H1 (cell line): ENCODE data around the gene UTP25. TPM values are rescaled to one million over a fixed set of nuclear protein-coding genes. Genes with fewer than 3 reads are reported as not detected.

ENCODE experiments used
- CTCF ChIA-PET: fragments of 300-600 bp; sonication (Branson Sonifier 250); formaldehyde crosslinking; loops from one replicate; lab custom pipeline; 2021; ENCODE audit not compliant: partially characterized antibody; lab: Charles Lee
- POLR2A ChIA-PET: fragments of 300-600 bp; sonication (Branson Sonifier 250); formaldehyde crosslinking; loops from one replicate; lab custom pipeline; 2021; ENCODE audit warnings: inconsistent platforms; ENCODE audit not compliant: partially characterized antibody; lab: Charles Lee
- DNase-seq, 2 experiments: peaks; one replicate each; pipeline versions ENCODE4 v3.0.0 to v3.0.0-alpha.2; 2010 to 2022; ENCODE audit warnings: low spot score in 2 of 2, low read depth in 1 of 2, mixed read lengths in 1 of 2
- FAIRE-seq: peaks from 2 replicates; lab custom pipeline; 2011; peaks lifted over from hg19 to GRCh38; lab: Jason Lieb, UNC
- H2AFZ ChIP-seq: 2 replicates; pipeline ENCODE4 v1.8.1; 2012; ENCODE audit warnings: low read length, inconsistent platforms
- H2AK5ac ChIP-seq: 2 replicates; pipeline ENCODE4 v1.6.1; 2013; ENCODE audit warnings: low read depth, low read length
- H2BK120ac ChIP-seq: replicated peaks from 2 replicates; pipeline ENCODE3; 2013; ENCODE audit warnings: low read depth, low read length, inconsistent platforms
- H2BK12ac ChIP-seq: 2 replicates; pipeline ENCODE4 v1.6.1; 2013; ENCODE audit warnings: low read depth, low read length
- H2BK15ac ChIP-seq: 2 replicates; pipeline ENCODE4 v1.6.1; 2013; ENCODE audit warnings: low read length
- H2BK20ac ChIP-seq: 2 replicates; pipeline ENCODE4 v1.6.1; 2013; ENCODE audit warnings: low read length
- H2BK5ac ChIP-seq: 2 replicates; pipeline ENCODE4 v1.6.1; 2013; ENCODE audit warnings: low read depth, low read length
- H3K14ac ChIP-seq: 2 replicates; pipeline ENCODE4 v1.6.1; 2013; ENCODE audit warnings: inconsistent platforms; ENCODE audit not compliant: insufficient read length
- H3K18ac ChIP-seq: 2 replicates; pipeline ENCODE4 v1.6.1; 2013; ENCODE audit warnings: low read length; ENCODE audit errors: extremely low read depth
- H3K23ac ChIP-seq: 2 replicates; pipeline ENCODE4 v1.6.1; 2013; ENCODE audit warnings: inconsistent platforms; ENCODE audit not compliant: insufficient read length
- H3K23me2 ChIP-seq: 2 replicates; pipeline ENCODE4 v1.6.1; 2013; ENCODE audit warnings: low read depth, low read length
- H3K27ac ChIP-seq: 2 replicates; pipeline ENCODE4 v1.6.1; 2011; ENCODE audit warnings: low read depth, low read length, inconsistent platforms
- H3K27me3 ChIP-seq, 4 experiments: replicated peaks in 1 of 4; 1 replicate in 1 of 4; 2 replicates in 3 of 4; pipeline versions ENCODE4 v1.6.1 to v1.8.1; 2011 to 2013; ENCODE audit warnings: low read length in 3 of 4, mild to moderate bottlenecking in 3 of 4, inconsistent platforms in 2 of 4, mixed read lengths in 2 of 4, moderate library complexity in 1 of 4; ENCODE audit not compliant: control insufficient read depth in 3 of 4, insufficient read depth in 3 of 4; ENCODE audit errors: extremely low read depth in 1 of 4
- H3K36me3 ChIP-seq, 4 experiments: 2 replicates each; pipeline versions ENCODE4 v1.6.1 to v1.8.1; 2011 to 2013; ENCODE audit warnings: mild to moderate bottlenecking in 4 of 4, low read length in 3 of 4, moderate library complexity in 2 of 4, control low read depth in 1 of 4, inconsistent platforms in 1 of 4; ENCODE audit not compliant: insufficient read depth in 4 of 4, control insufficient read depth in 2 of 4
- H3K4ac ChIP-seq: replicated peaks from 2 replicates; pipeline ENCODE3; 2013; ENCODE audit warnings: low read length, low read depth, mixed read lengths, inconsistent platforms; ENCODE audit not compliant: insufficient read length
- H3K4me1 ChIP-seq, 4 experiments: replicated peaks in 1 of 4; 1 replicate in 1 of 4; 2 replicates in 3 of 4; pipeline versions ENCODE4 v1.6.1 to v1.8.1; 2011 to 2013; ENCODE audit warnings: low read length in 3 of 4, inconsistent platforms in 2 of 4, mixed read lengths in 1 of 4; ENCODE audit not compliant: insufficient read depth in 4 of 4, control insufficient read depth in 3 of 4
- H3K4me2 ChIP-seq, 2 experiments: 2 replicates each; pipeline versions ENCODE4 v1.6.1 to v1.8.1; 2011 to 2013; ENCODE audit warnings: low read depth in 2 of 2, low read length in 2 of 2, control low read depth in 1 of 2, inconsistent platforms in 1 of 2, mild to moderate bottlenecking in 1 of 2; ENCODE audit not compliant: insufficient read depth in 1 of 2
- H3K4me3 ChIP-seq, 4 experiments: fragments of 200-600, 300-600 bp in 1 of 4; sonication (generic), shearing (Covaris generic), sonication (Bioruptor Twin) in 1 of 4; 2 replicates each; pipeline versions ENCODE4 v1.5.1 to v1.8.1; 2011 to 2016; ENCODE audit warnings: low read length in 4 of 4, low read depth in 3 of 4, control low read depth in 2 of 4, inconsistent platforms in 2 of 4, mild to moderate bottlenecking in 2 of 4, mixed read lengths in 1 of 4, moderate library complexity in 1 of 4; ENCODE audit not compliant: insufficient read depth in 2 of 4; ENCODE audit errors: extremely low read depth in 1 of 4
- H3K56ac ChIP-seq: replicated peaks from 2 replicates; pipeline ENCODE3; 2013; ENCODE audit warnings: low read depth, mild to moderate bottlenecking, mixed read lengths, low read length, inconsistent platforms; ENCODE audit not compliant: insufficient read length
- H3K79me1 ChIP-seq: 2 replicates; pipeline ENCODE4 v1.6.1; 2013; ENCODE audit warnings: low read depth, low read length, control low read depth
- H3K79me2 ChIP-seq, 2 experiments: 2 replicates each; pipeline versions ENCODE4 v1.6.1 to v1.8.1; 2012 to 2013; ENCODE audit warnings: low read length in 2 of 2, mild to moderate bottlenecking in 2 of 2, inconsistent platforms in 1 of 2; ENCODE audit not compliant: insufficient read depth in 2 of 2, control insufficient read depth in 1 of 2
- H3K9ac ChIP-seq, 4 experiments: replicated peaks in 1 of 4; 1 replicate in 1 of 4; 2 replicates in 3 of 4; pipeline versions ENCODE4 v1.6.1 to v1.8.1; 2011 to 2013; ENCODE audit warnings: low read depth in 3 of 4, low read length in 3 of 4, control low read depth in 2 of 4, mild to moderate bottlenecking in 2 of 4, moderate library complexity in 2 of 4, inconsistent platforms in 1 of 4; ENCODE audit errors: extremely low read depth in 1 of 4
- H3K9me3 ChIP-seq, 2 experiments: 2 replicates each; pipeline versions ENCODE4 v1.6.1 to v1.8.1; 2012 to 2013; ENCODE audit warnings: mild to moderate bottlenecking in 2 of 2, moderate library complexity in 2 of 2, control low read depth in 1 of 2, inconsistent platforms in 1 of 2, low read depth in 1 of 2, low read length in 1 of 2, mixed read lengths in 1 of 2; ENCODE audit not compliant: insufficient read depth in 2 of 2
- H4K20me1 ChIP-seq, 2 experiments: replicated peaks in 1 of 2; 2 replicates each; pipeline versions ENCODE3 to v1.8.1; 2011 to 2013; ENCODE audit warnings: inconsistent platforms in 2 of 2, low read length in 2 of 2, mild to moderate bottlenecking in 1 of 2; ENCODE audit not compliant: insufficient read depth in 2 of 2, control insufficient read depth in 1 of 2
- H4K5ac ChIP-seq: 2 replicates; pipeline ENCODE4 v1.6.1; 2013; ENCODE audit warnings: low read length, low read depth, mixed read lengths, inconsistent platforms; ENCODE audit not compliant: insufficient read length
- H4K8ac ChIP-seq: 2 replicates; pipeline ENCODE4 v1.8.0; 2013; ENCODE audit warnings: mild to moderate bottlenecking, moderate library complexity, low read length, inconsistent platforms; ENCODE audit not compliant: insufficient read depth; ENCODE audit errors: extremely low read depth
- H4K91ac ChIP-seq: replicated peaks from 2 replicates; pipeline ENCODE3; 2013; ENCODE audit warnings: low read length, mixed read lengths, inconsistent platforms; ENCODE audit not compliant: insufficient read length
- ASH2L ChIP-seq: fragments of 200-600, 300-600 bp; sonication (generic); IDR thresholded peaks from one replicate; pipeline ENCODE4 v1.7.1; 2017; ENCODE audit warnings: low read length
- ATF2 ChIP-seq: IDR thresholded peaks from 2 replicates; pipeline ENCODE4 v1.6.1; 2012; ENCODE audit warnings: low read length, inconsistent platforms
- CBX5 ChIP-seq: fragments of 300-800, 300-1000 bp; sonication (generic); IDR thresholded peaks from 2 replicates; pipeline ENCODE4 v1.7.1; 2016; ENCODE audit warnings: antibody characterized with exemption, low read length, low read depth
- CHD2 ChIP-seq: IDR thresholded peaks from 2 replicates; pipeline ENCODE4 v1.6.1; 2012; ENCODE audit warnings: low read length, improper control_type of control experiment
- CREB1 ChIP-seq: IDR thresholded peaks from 2 replicates; pipeline ENCODE4 v1.6.1; 2012; ENCODE audit warnings: inconsistent platforms
- CTCF ChIP-seq, 3 experiments: IDR thresholded peaks; 1 replicate in 2 of 3; 2 replicates in 1 of 3; pipeline versions ENCODE4 v1.5.1 to v1.6.1; 2011; ENCODE audit warnings: low read length in 3 of 3, mild to moderate bottlenecking in 3 of 3, inconsistent platforms in 2 of 3, low read depth in 1 of 3, moderate library complexity in 1 of 3; ENCODE audit not compliant: insufficient read depth in 1 of 3; ENCODE audit errors: control extremely low read depth in 1 of 3
- EGR1 ChIP-seq: IDR thresholded peaks from 2 replicates; pipeline ENCODE4 v1.6.1; 2011; ENCODE audit warnings: low read depth, low read length, borderline replicate concordance
- JUN ChIP-seq: IDR thresholded peaks from 2 replicates; pipeline ENCODE4 v1.6.1; 2011; ENCODE audit warnings: low read depth, mild to moderate bottlenecking, improper control_type of control experiment, low read length
- JUND ChIP-seq: IDR thresholded peaks from 2 replicates; pipeline ENCODE4 v1.6.1; 2011; ENCODE audit warnings: mild to moderate bottlenecking, improper control_type of control experiment, low read length
- PHF8 ChIP-seq: fragments of 200-600 bp; sonication (generic); conservative IDR thresholded peaks from 2 replicates; pipeline ENCODE4 v1.7.1; 2012; ENCODE audit warnings: low read depth, mild to moderate bottlenecking, inconsistent platforms, low read length, moderate library complexity
- TCF12 ChIP-seq: IDR thresholded peaks from 2 replicates; pipeline ENCODE4 v1.6.1; 2011; ENCODE audit warnings: low read depth, mild to moderate bottlenecking, low read length
- WGBS, 2 experiments: shearing (Covaris generic) in 1 of 2; methylation state at CpG; one replicate each; pipeline versions ENCODE4 v1.1.6 to v1.1.7; 2013 to 2015; ENCODE audit warnings: low lambda C conversion rate in 2 of 2, mixed read lengths in 2 of 2, inconsistent platforms in 1 of 2, low coverage in 1 of 2, missing lambda C conversion rate in 1 of 2; ENCODE audit not compliant: insufficient replicate concordance in 2 of 2, insufficient coverage in 1 of 2, insufficient read length in 1 of 2; ENCODE audit errors: extremely low coverage in 1 of 2, missing lambda C conversion rate in 1 of 2; 5-methylcytosine and 5-hydroxymethylcytosine counted together
- polyA plus RNA-seq, 7 experiments: library from polyadenylated mRNA; depleted of rRNA in 3 of 7; stranded (reverse) in 5 of 7; unstranded in 2 of 7; fragments of >200 nt in 5 of 7; fragments of 200-250 nt in 2 of 7; gene quantifications; 1 replicate in 5 of 7; 2 replicates in 1 of 7; 4 replicates in 1 of 7; pipeline versions ENCODE4 v1.2.1 to v1.2.3, GENCODE V29; 2011 to 2013; ENCODE audit warnings: missing spikeins in 2 of 7, mixed read lengths in 2 of 7
- total RNA-seq: library from RNA; stranded (reverse); fragmentation: NEBNext Ultra II Directional; extraction: Animal tissue kit (Norgen Biotek cat#: 25700); gene quantifications from 2 replicates; pipeline ENCODE4 v1.2.1, GENCODE V29; 2021

The UTP25 gene
- total and polyA plus RNA-seq, 2 of the 8 experiments (the other 6 are each of a cell fraction or from before 2014, with no cell fraction given) = 4.0 to 7.6 TPM

- no peak overlapping the region for H4K8ac ChIP-seq
- no peak overlapping the region for H3K27ac ChIP-seq
- no peaks in the 10 kb centered on the region for H3K9me3 ChIP-seq
- H4K5ac ChIP-seq = no peak overlapping the region
- no peak overlapping the region for H2BK120ac ChIP-seq
- no peak overlapping the region for H3K4me3 ChIP-seq
- H3K4me2 ChIP-seq = no peak overlapping the region
- no peak overlapping the region for H2AK5ac ChIP-seq
- peaks cover 0 to 2% (median 0%) of the 10 kb centered on the region in 4 experiments; a peak in 3 of 7 replicates for H3K4me1 ChIP-seq
- H3K23ac ChIP-seq = no peak overlapping the region
- no peak overlapping the region for H3K9ac ChIP-seq
- no peak overlapping the region for H3K18ac ChIP-seq
- ChIA-PET POLR2A (interaction anchor here (1.1 kb wide), 1 partner anchor 24 kb away, joined by 3 read pairs; no protein-coding TSS in a partner anchor), CTCF (interaction anchor here (0.7 to 11.7 kb wide), 3 partner anchors 9 to 542 kb away, joined by 4 to 254 read pairs (median 8); partner anchors contain the start of gene IRF6)
- H2BK15ac ChIP-seq = no peak overlapping the region
- 56% methylated on average over 1 of the region's 1 CpG; no CpG with 5 or more reads in 1 of the 2 experiments for WGBS, 2 experiments
- H2AFZ ChIP-seq = no peak overlapping the region
- H3K23me2 ChIP-seq = no peaks in the 10 kb centered on the region
- H2BK5ac ChIP-seq = no peak overlapping the region
- H2BK20ac ChIP-seq = no peak overlapping the region
- H3K4ac ChIP-seq = no peak overlapping the region
- H4K20me1 ChIP-seq = no peaks in the 10 kb centered on the region
- H3K79me2 ChIP-seq = no peaks in the 10 kb centered on the region
- no peak for FAIRE-seq
- no peak overlapping the region for H2BK12ac ChIP-seq
- no peak overlapping the region for H3K14ac ChIP-seq
- no peaks in the 10 kb centered on the region for H3K79me1 ChIP-seq
- no peak for DNase-seq
- no peaks in the 10 kb centered on the region for H3K36me3 ChIP-seq
- no peak overlapping the region for H3K56ac ChIP-seq
- H3K27me3 ChIP-seq = no peaks in the 10 kb centered on the region; a peak in 1 of 7 replicates
- no peak overlapping the region for H4K91ac ChIP-seq
- TF ChIP-seq ASH2L (no peak), JUND (no peak), TCF12 (no peak), CTCF (IDR thresholded peaks at IDR 0.05; ENCODE audit: control extremely low read depth in 1 of 3, insufficient read depth in 1 of 3, low read depth in 1 of 3, low read length in 3 of 3) (no peak), ATF2 (no peak), CREB1 (no peak), CHD2 (no peak), EGR1 (no peak), PHF8 (no peak), CBX5 (no peak), JUN (no peak)
Observed at GRCh38 chr1:209819058-209819457, 8.7 kb upstream of the UTP25 start.
